Neuronal stem cell (in vitro differentiated cells): ENCODE data around the gene EID2B.

Source experiments
- DNase-seq: peaks from one replicate; pipeline ENCODE4 v3.0.0-alpha.2; 2013; ENCODE audit warnings: low spot score
- H2AFZ ChIP-seq: one replicate; pipeline ENCODE4 v1.6.1; 2013; ENCODE audit warnings: mild to moderate bottlenecking, low read length, inconsistent platforms
- H2AK5ac ChIP-seq: 2 replicates; pipeline ENCODE4 v1.6.1; 2013; ENCODE audit warnings: low read depth, mild to moderate bottlenecking, inconsistent platforms, low read length, moderate library complexity, mixed read lengths
- H2BK120ac ChIP-seq: 2 replicates; pipeline ENCODE4 v1.6.1; 2013; ENCODE audit warnings: low read depth, mild to moderate bottlenecking, inconsistent platforms, low read length, moderate library complexity, mixed read lengths
- H2BK12ac ChIP-seq: one replicate; pipeline ENCODE4 v1.6.1; 2013; ENCODE audit warnings: low read length, inconsistent platforms
- H2BK15ac ChIP-seq: 2 replicates; pipeline ENCODE4 v1.6.1; 2013; ENCODE audit warnings: mild to moderate bottlenecking, low read length, inconsistent platforms, mixed read lengths
- H2BK5ac ChIP-seq: one replicate; pipeline ENCODE4 v1.6.1; 2013; ENCODE audit warnings: inconsistent platforms, mild to moderate bottlenecking, low read length, moderate library complexity
- H3K14ac ChIP-seq: one replicate; pipeline ENCODE4 v1.6.1; 2013; ENCODE audit warnings: low read length, inconsistent platforms
- H3K18ac ChIP-seq: 2 replicates; pipeline ENCODE4 v1.6.1; 2013; ENCODE audit warnings: low read length, inconsistent platforms
- H3K23ac ChIP-seq: 2 replicates; pipeline ENCODE4 v1.6.1; 2013; ENCODE audit warnings: low read depth, mild to moderate bottlenecking, mixed read lengths, low read length, inconsistent platforms; ENCODE audit not compliant: poor library complexity
- H3K27ac ChIP-seq: replicated peaks from 3 replicates; pipeline ENCODE4 v1.5.1; 2013; ENCODE audit warnings: low read length, inconsistent platforms
- H3K27me3 ChIP-seq, 3 experiments: 2 replicates each; pipeline ENCODE4 v1.6.1; 2013; ENCODE audit warnings: low read length in 3 of 3, mild to moderate bottlenecking in 2 of 3, inconsistent platforms in 1 of 3, low read depth in 1 of 3, mixed read lengths in 1 of 3, moderate library complexity in 1 of 3; ENCODE audit not compliant: control insufficient read depth in 3 of 3, insufficient read depth in 3 of 3
- H3K36me3 ChIP-seq, 2 donors: replicated peaks in 1 of 2; 2 replicates each; pipeline ENCODE4 v1.6.1; 2013; ENCODE audit warnings: low read length in 2 of 2; ENCODE audit not compliant: control insufficient read depth in 2 of 2, insufficient read depth in 2 of 2
- H3K4ac ChIP-seq: 2 replicates; pipeline ENCODE4 v1.6.1; 2013; ENCODE audit warnings: inconsistent platforms, mild to moderate bottlenecking, low read length, moderate library complexity
- H3K4me1 ChIP-seq, 2 donors: 1 replicate in 1 of 2; 2 replicates in 1 of 2; pipeline ENCODE4 v1.6.1; 2013; ENCODE audit warnings: low read length in 2 of 2, low read depth in 1 of 2; ENCODE audit not compliant: control insufficient read depth in 2 of 2, insufficient read depth in 1 of 2
- H3K4me2 ChIP-seq: one replicate; pipeline ENCODE4 v1.6.1; 2013; ENCODE audit warnings: mild to moderate bottlenecking, low read length, inconsistent platforms; ENCODE audit not compliant: insufficient read depth, poor library complexity, severe bottlenecking
- H3K4me3 ChIP-seq, 2 donors: 2 replicates each; pipeline ENCODE4 v1.5.1; 2013; ENCODE audit warnings: low read length in 2 of 2, mild to moderate bottlenecking in 2 of 2, inconsistent platforms in 1 of 2, moderate library complexity in 1 of 2
- H3K79me1 ChIP-seq: one replicate; pipeline ENCODE4 v1.6.1; 2013; ENCODE audit warnings: low read depth, mild to moderate bottlenecking, inconsistent platforms, low read length, moderate library complexity
- H3K9ac ChIP-seq: one replicate; pipeline ENCODE4 v1.6.1; 2013; ENCODE audit warnings: mild to moderate bottlenecking, low read depth, low read length, inconsistent platforms; ENCODE audit not compliant: poor library complexity
- H3K9me3 ChIP-seq, 2 donors: replicated peaks in 1 of 2; 2 replicates each; pipeline versions ENCODE3 to v1.6.1; 2013; ENCODE audit warnings: low read length in 2 of 2, mild to moderate bottlenecking in 2 of 2, inconsistent platforms in 1 of 2, low read depth in 1 of 2, mixed read lengths in 1 of 2, moderate library complexity in 1 of 2; ENCODE audit not compliant: control insufficient read depth in 2 of 2, insufficient read depth in 1 of 2
- H4K8ac ChIP-seq: one replicate; pipeline ENCODE4 v1.6.1; 2013; ENCODE audit warnings: low read depth, mild to moderate bottlenecking, inconsistent platforms, low read length, moderate library complexity
- H4K91ac ChIP-seq: one replicate; pipeline ENCODE4 v1.6.1; 2013; ENCODE audit warnings: low read length, low read depth, mild to moderate bottlenecking, inconsistent platforms; ENCODE audit not compliant: poor library complexity
- WGBS, 2 donors: extraction: QIAGEN DNeasy Blood & Tissue Kit; methylation state at CpG; one replicate each; pipeline ENCODE4 v1.1.7; 2013; ENCODE audit warnings: missing lambda C conversion rate in 2 of 2, mixed read lengths in 1 of 2; ENCODE audit not compliant: insufficient read length in 2 of 2, insufficient replicate concordance in 1 of 2; ENCODE audit errors: extremely low coverage in 2 of 2; 5-methylcytosine and 5-hydroxymethylcytosine counted together

Gene EID2B

GRCh38 chr19:39489756-39490155 is 42.9 kb downstream of the EID2B start:
- H3K36me3 ChIP-seq, result peaks cover 37 to 63% of the 10 kb centered on the region in 2 donors

GRCh38 chr19:39483141-39483540 is 49.5 kb downstream of the EID2B start:
- H3K9me3 ChIP-seq, result no peaks in the 10 kb centered on the region
- DNase-seq, result no peak
- H2BK15ac ChIP-seq, result no peak overlapping the region
- H3K4me2 ChIP-seq, result no peak overlapping the region
- H2AFZ ChIP-seq, result no peak overlapping the region
- H3K27ac ChIP-seq, result no peak overlapping the region
- peaks cover 23 to 51% of the 10 kb centered on the region in 2 donors for H3K36me3 ChIP-seq
- no peak overlapping the region for H4K8ac ChIP-seq
- H2BK12ac ChIP-seq, result no peak overlapping the region
- H3K4me3 ChIP-seq, result no peak overlapping the region
- peaks cover 17% of the 10 kb centered on the region for H3K79me1 ChIP-seq
- WGBS, 2 donors, result no CpG with 5 or more reads among the region's 6 CpGs
- H3K27me3 ChIP-seq, result no peaks in the 10 kb centered on the region
- H4K91ac ChIP-seq, result no peak overlapping the region
- no peak overlapping the region for H3K9ac ChIP-seq
- H2BK5ac ChIP-seq, result no peak overlapping the region
- no peak overlapping the region for H2BK120ac ChIP-seq
- H3K4ac ChIP-seq, result no peak overlapping the region
- no peak overlapping the region for H2AK5ac ChIP-seq
- peaks cover 10 to 12% of the 10 kb centered on the region in 2 donors for H3K4me1 ChIP-seq
- H3K18ac ChIP-seq, result no peak overlapping the region
- no peak overlapping the region for H3K23ac ChIP-seq
- no peak overlapping the region for H3K14ac ChIP-seq

More at GRCh38 chr19:39489756-39490155, 42.9 kb downstream of the EID2B start:
- Histone ChIP-seq H3K18ac (no peak overlapping the region), H2BK5ac (no peak overlapping the region), H3K27me3 (no peaks in the 10 kb centered on the region), H3K4me2 (no peak overlapping the region), H2BK120ac (no peak overlapping the region), H3K14ac (no peak overlapping the region), H3K9ac (no peak overlapping the region), H2BK12ac (no peak overlapping the region), H3K27ac (no peak overlapping the region), H3K9me3 (no peaks in the 10 kb centered on the region), H3K4me1 (no peaks in the 10 kb centered on the region), H4K8ac (no peak overlapping the region), H4K91ac (no peak overlapping the region), H2BK15ac (no peak overlapping the region), H2AFZ (no peak overlapping the region), H3K4ac (no peak overlapping the region), H3K79me1 (peaks cover 8% of the 10 kb centered on the region), H3K4me3 (no peak overlapping the region), H2AK5ac (no peak overlapping the region), H3K23ac (no peak overlapping the region)
- no peak for DNase-seq
- no CpG with 5 or more reads among the region's 10 CpGs for WGBS, 2 donors

GRCh38 chr19:39481676-39482075 is 51.0 kb downstream of the EID2B start:
- H2AK5ac ChIP-seq, result no peak overlapping the region

GRCh38 chr19:39481229-39481545 is 51.5 kb downstream of the EID2B start:
- Histone ChIP-seq H2BK12ac (no peak overlapping the region), H4K8ac (no peak overlapping the region), H3K4me2 (peak overlapping the region; percentile 75), H3K27me3 (no peaks in the 10 kb centered on the region), H3K79me1 (peaks cover 13% of the 10 kb centered on the region), H3K23ac (peak overlapping the region; percentile 58), H4K91ac (peak overlapping the region; percentile 43), H3K9ac (peak overlapping the region; percentile 96), H2BK15ac (peak overlapping the region; percentile 75), H2AK5ac (peak overlapping the region; percentile 90), H3K14ac (peak overlapping the region; percentile 94), H3K4ac (peak overlapping the region; percentile 90), H3K9me3 (no peaks in the 10 kb centered on the region), H2AFZ (peak overlapping the region; percentile 96), H3K18ac (peak overlapping the region; percentile 95), H3K36me3 (peaks cover 19 to 43% of the 10 kb centered on the region in 2 donors), H2BK5ac (peak overlapping the region; percentile 87), H3K4me1 (peaks cover 10 to 12% of the 10 kb centered on the region in 2 donors), H2BK120ac (no peak overlapping the region), H3K27ac (no peak overlapping the region), H3K4me3 (peak overlapping the region; percentile 97 to 100)
- DNase-seq, result no peak
- WGBS, 2 donors, result no CpG with 5 or more reads among the region's 12 CpGs

More at GRCh38 chr19:39481676-39482075, 51.0 kb downstream of the EID2B start:
- peak overlapping the region; percentile 97 to 100 for H3K4me3 ChIP-seq
- H3K23ac ChIP-seq, result peak overlapping the region; percentile 65
- DNase-seq, result no peak
- H2AFZ ChIP-seq, result no peak overlapping the region
- peak overlapping the region; percentile 75 for H3K4me2 ChIP-seq
- H3K9ac ChIP-seq, result no peak overlapping the region
- no peak overlapping the region for H2BK12ac ChIP-seq
- no CpG with 5 or more reads among the region's 11 CpGs for WGBS, 2 donors
- H3K4me1 ChIP-seq, result peaks cover 10 to 12% of the 10 kb centered on the region in 2 donors
- no peak overlapping the region for H4K8ac ChIP-seq
- H3K9me3 ChIP-seq, result no peaks in the 10 kb centered on the region
- peaks cover 18 to 43% of the 10 kb centered on the region in 2 donors for H3K36me3 ChIP-seq
- H2BK120ac ChIP-seq, result no peak overlapping the region
- H2BK15ac ChIP-seq, result no peak overlapping the region
- H2BK5ac ChIP-seq, result no peak overlapping the region
- no peaks in the 10 kb centered on the region for H3K27me3 ChIP-seq
- H3K4ac ChIP-seq, result no peak overlapping the region
- no peak overlapping the region for H4K91ac ChIP-seq
- peaks cover 13% of the 10 kb centered on the region for H3K79me1 ChIP-seq
- H3K14ac ChIP-seq, result no peak overlapping the region
- no peak overlapping the region for H3K18ac ChIP-seq
- no peak overlapping the region for H3K27ac ChIP-seq
